ENCODE results near the gene WWOX.

The WWOX gene

GRCh38 chr16:79183571-79183970 is 1084.1 kb downstream of the WWOX start:
- TF ChIP-seq POLR2AphosphoS5 (IDR thresholded peaks at IDR 0.05; ENCODE audit: low read depth, low read length) (no peak), FOXP2 (optimal IDR thresholded peaks at IDR 0.05; ENCODE audit: borderline replicate concordance, extremely low read depth, extremely low read length, insufficient read depth) (no peak), SIN3A (IDR thresholded peaks at IDR 0.05; ENCODE audit: borderline replicate concordance, insufficient read depth, low read length) (no peak), REST (IDR thresholded peaks at IDR 0.05; ENCODE audit: insufficient read depth in 1 of 2, low read depth in 2 of 2, low read length in 2 of 2) (no peak), TAF1 (IDR thresholded peaks at IDR 0.05; ENCODE audit: borderline replicate concordance, insufficient read depth, low read length) (no peak)

GRCh38 chr16:79184464-79185030 is 1085.1 kb downstream of the WWOX start:
- TF ChIP-seq SIN3A (IDR thresholded peaks at IDR 0.05; ENCODE audit: borderline replicate concordance, insufficient read depth, low read length) (no peak), REST (IDR thresholded peaks at IDR 0.05; ENCODE audit: insufficient read depth in 1 of 2, low read depth in 2 of 2, low read length in 2 of 2) (no peak), FOXP2 (optimal IDR thresholded peaks at IDR 0.05; ENCODE audit: borderline replicate concordance, extremely low read depth, extremely low read length, insufficient read depth) (no peak), POLR2AphosphoS5 (IDR thresholded peaks at IDR 0.05; ENCODE audit: low read depth, low read length) (no peak), TAF1 (IDR thresholded peaks at IDR 0.05; ENCODE audit: borderline replicate concordance, insufficient read depth, low read length) (no peak)

GRCh38 chr16:79185711-79186110 is 1086.3 kb downstream of the WWOX start:
- TF ChIP-seq TAF1 (IDR thresholded peaks at IDR 0.05; ENCODE audit: borderline replicate concordance, insufficient read depth, low read length): no peak
- TF ChIP-seq POLR2AphosphoS5 (IDR thresholded peaks at IDR 0.05; ENCODE audit: low read depth, low read length): no peak
- TF ChIP-seq SIN3A (IDR thresholded peaks at IDR 0.05; ENCODE audit: borderline replicate concordance, insufficient read depth, low read length): no peak
- no peak for TF ChIP-seq FOXP2 (optimal IDR thresholded peaks at IDR 0.05; ENCODE audit: borderline replicate concordance, extremely low read depth, extremely low read length, insufficient read depth)
- TF ChIP-seq REST (IDR thresholded peaks at IDR 0.05; ENCODE audit: insufficient read depth in 1 of 2, low read depth in 2 of 2, low read length in 2 of 2): no peak

- TF ChIP-seq FOXP2 (optimal IDR thresholded peaks at IDR 0.05; ENCODE audit: borderline replicate concordance, extremely low read depth, extremely low read length, insufficient read depth): no peak
- no peak for TF ChIP-seq REST (IDR thresholded peaks at IDR 0.05; ENCODE audit: insufficient read depth in 1 of 2, low read depth in 2 of 2, low read length in 2 of 2)
- TF ChIP-seq SIN3A (IDR thresholded peaks at IDR 0.05; ENCODE audit: borderline replicate concordance, insufficient read depth, low read length): no peak
- no peak for TF ChIP-seq POLR2AphosphoS5 (IDR thresholded peaks at IDR 0.05; ENCODE audit: low read depth, low read length)
- TF ChIP-seq TAF1 (IDR thresholded peaks at IDR 0.05; ENCODE audit: borderline replicate concordance, insufficient read depth, low read length): no peak
Measured at GRCh38 chr16:79186196-79186595, 1086.7 kb downstream of the WWOX start.
